Measurements from ENCODE around the gene POU2F3.
A peak's percentile ranks its signal among the peaks of the same experiment; 100 is the strongest.

Gene POU2F3

GRCh38 chr11:120226714-120227113, 13.2 kb upstream of the POU2F3 start:
- no peak for DNase-seq
- TF ChIP-seq POLR2A (IDR thresholded peaks at IDR 0.05; ENCODE audit: low read length) (no peak), GATA1 (IDR thresholded peaks at IDR 0.05; ENCODE audit: low read depth, low read length) (no peak)

GRCh38 chr11:120227228-120227852, 12.6 kb upstream of the POU2F3 start:
- no peak for DNase-seq
- TF ChIP-seq GATA1 (IDR thresholded peaks at IDR 0.05; ENCODE audit: low read depth, low read length), result no peak
- TF ChIP-seq POLR2A (IDR thresholded peaks at IDR 0.05; ENCODE audit: low read length), result no peak

- TF ChIP-seq POLR2A (IDR thresholded peaks at IDR 0.05; ENCODE audit: low read length) (no peak), GATA1 (IDR thresholded peaks at IDR 0.05; ENCODE audit: low read depth, low read length) (no peak)
- DNase-seq, result no peak
Measured at GRCh38 chr11:120228794-120229384, 11.1 kb upstream of the POU2F3 start.

- TF ChIP-seq GATA1 (IDR thresholded peaks at IDR 0.05; ENCODE audit: low read depth, low read length) (no peak), POLR2A (IDR thresholded peaks at IDR 0.05; ENCODE audit: low read length) (no peak)
- DNase-seq, result peak in 1 of 2 experiments; percentile 6
Measured at GRCh38 chr11:120229451-120230424, 10.2 kb upstream of the POU2F3 start.

- DNase-seq, result no peak
- TF ChIP-seq GATA1 (IDR thresholded peaks at IDR 0.05; ENCODE audit: low read depth, low read length), result no peak
- no peak for TF ChIP-seq POLR2A (IDR thresholded peaks at IDR 0.05; ENCODE audit: low read length)
Measured at GRCh38 chr11:120230433-120231071, 9.4 kb upstream of the POU2F3 start.

- TF ChIP-seq POLR2A (IDR thresholded peaks at IDR 0.05; ENCODE audit: low read length) (no peak), GATA1 (IDR thresholded peaks at IDR 0.05; ENCODE audit: low read depth, low read length) (no peak)
Measured at GRCh38 chr11:120231963-120232362, 8.0 kb upstream of the POU2F3 start.

GRCh38 chr11:120233207-120233803, 6.6 kb upstream of the POU2F3 start:
- DNase-seq, result no peak
- TF ChIP-seq GATA1 (IDR thresholded peaks at IDR 0.05; ENCODE audit: low read depth, low read length) (no peak), POLR2A (IDR thresholded peaks at IDR 0.05; ENCODE audit: low read length) (no peak)

More at GRCh38 chr11:120231963-120232362, 8.0 kb upstream of the POU2F3 start:
- DNase-seq, result no peak

GRCh38 chr11:120235024-120235628, 4.8 kb upstream of the POU2F3 start:
- TF ChIP-seq GATA1 (IDR thresholded peaks at IDR 0.05; ENCODE audit: low read depth, low read length) (no peak), POLR2A (IDR thresholded peaks at IDR 0.05; ENCODE audit: low read length) (no peak)
- peak; percentile 46 to 66 for DNase-seq

GRCh38 chr11:120236169-120237107, 3.5 kb upstream of the POU2F3 start:
- TF ChIP-seq GATA1 (IDR thresholded peaks at IDR 0.05; ENCODE audit: low read depth, low read length) (no peak), POLR2A (IDR thresholded peaks at IDR 0.05; ENCODE audit: low read length) (no peak)
- no peak for DNase-seq

- TF ChIP-seq GATA1 (IDR thresholded peaks at IDR 0.05; ENCODE audit: low read depth, low read length) (no peak), POLR2A (IDR thresholded peaks at IDR 0.05; ENCODE audit: low read length) (no peak)
- no peak for DNase-seq
Measured at GRCh38 chr11:120238968-120239620, 846 bp upstream of the POU2F3 start.

GRCh38 chr11:120240866-120241265, 926 bp downstream of the POU2F3 start:
- no peak for DNase-seq
- TF ChIP-seq GATA1 (IDR thresholded peaks at IDR 0.05; ENCODE audit: low read depth, low read length), result no peak
- no peak for TF ChIP-seq POLR2A (IDR thresholded peaks at IDR 0.05; ENCODE audit: low read length)

All from erythroblast (primary cell).